Adrenal gland (tissue), 5 donors: Measurements from ENCODE around the gene GRM8.

ENCODE experiments used
- CTCF ChIP-seq, 6 experiments: fragments of 450-650 bp in 4 of 6; fragments of 200-600 bp in 2 of 6; sonication (generic) in 1 of 6; IDR thresholded peaks; 1 replicate in 5 of 6; 2 replicates in 1 of 6; pipeline versions ENCODE4 v1.5.1 to v1.8.0; 2016 to 2021; ENCODE audit warnings: antibody characterized with exemption in 6 of 6, mild to moderate bottlenecking in 2 of 6, moderate library complexity in 1 of 6
- POLR2A ChIP-seq, 2 donors: fragments of 450-650 bp; IDR thresholded peaks; one replicate each; pipeline ENCODE4 v1.6.1; 2017; ENCODE audit warnings: antibody characterized with exemption in 2 of 2, mild to moderate bottlenecking in 2 of 2, moderate library complexity in 1 of 2
- donor health status: DM: no; HTN: no; CAD: no.

- TF ChIP-seq CTCF (IDR thresholded peaks at IDR 0.05): no peak
- no peak for TF ChIP-seq POLR2A (IDR thresholded peaks at IDR 0.05)
Measured at GRCh38 chr7:126487728-126488442, 764.9 kb downstream of the GRM8 start.
